HepG2 (cell line): ENCODE measurements around the gene ASL. TPM values are rescaled to one million over a fixed set of nuclear protein-coding genes. Genes with fewer than 3 reads are reported as not detected.
"Not testable (repeated sequence)": the region's sequence is repeated elsewhere in the genome, so short reads cannot be mapped to it uniquely, and the experiment has no call there.

ENCODE experiments used
- ATAC-seq: fragments of 200-7000 bp; cut with Tn5 transposase; 3 replicates; pipeline ENCODE4 v1.9.1; 2020; ENCODE audit warnings: mild to moderate bottlenecking, moderate library complexity
- BruUV-seq: library from RNA; stranded (reverse); fragments of 400-500 nt; replicated peaks from 2 replicates; lab custom pipeline; 2021; lab: Mats Ljungman, UMichigan
- CTCF ChIA-PET: fragments of 300-600 bp; formaldehyde crosslinking; extraction: SDS; loops from one replicate; lab custom pipeline; 2021; ENCODE audit warnings: low total read pairs, inconsistent platforms, low intra/inter-chr PET ratio; lab: Yijun Ruan, JAX
- POLR2A ChIA-PET: fragments of 350-600 bp; sonication (Branson Sonifier 250); formaldehyde crosslinking; loops from one replicate; lab custom pipeline; 2020; ENCODE audit warnings: antibody characterized with exemption, inconsistent platforms; lab: Yijun Ruan, JAX
- DNase-seq: peaks from one replicate; pipeline ENCODE4 v3.0.0-alpha.2; 2015; ENCODE audit warnings: low spot score
- FAIRE-seq: peaks from 3 replicates; lab custom pipeline; 2011; peaks lifted over from hg19 to GRCh38; lab: Jason Lieb, UNC
- H2AFZ ChIP-seq: one replicate; pipeline ENCODE4 v1.6.1; 2011; ENCODE audit warnings: low read length, inconsistent platforms
- H3K27ac ChIP-seq: fragments of 300-600 bp; 3 replicates; pipeline ENCODE4 v1.8.0; 2011; ENCODE audit warnings: mixed run types, mild to moderate bottlenecking, mixed read lengths, low read length, inconsistent platforms; ENCODE audit not compliant: insufficient read depth; ENCODE audit errors: extremely low read length
- H3K27me3 ChIP-seq, 2 experiments: fragments of 200-600 bp in 1 of 2; 2 replicates in 1 of 2; 3 replicates in 1 of 2; pipeline versions ENCODE4 v1.6.0 to v1.8.0; 2011; ENCODE audit warnings: low read length in 2 of 2, mild to moderate bottlenecking in 2 of 2, moderate library complexity in 2 of 2, inconsistent platforms in 1 of 2; ENCODE audit not compliant: insufficient read depth in 2 of 2, control insufficient read depth in 1 of 2
- H3K36me3 ChIP-seq, 2 experiments: fragments of 200-600 bp in 1 of 2; replicated peaks in 1 of 2; 2 replicates in 1 of 2; 3 replicates in 1 of 2; pipeline versions ENCODE4 v1.5.1 to v1.8.0; 2011; ENCODE audit warnings: low read length in 2 of 2, inconsistent platforms in 1 of 2; ENCODE audit not compliant: insufficient read depth in 2 of 2, control insufficient read depth in 1 of 2
- H3K4me1 ChIP-seq: 2 replicates; pipeline ENCODE4 v1.5.1; 2012; ENCODE audit warnings: low read length, inconsistent platforms; ENCODE audit not compliant: insufficient read depth
- H3K4me2 ChIP-seq: 2 replicates; pipeline ENCODE4 v1.6.0; 2011; ENCODE audit warnings: low read depth, low read length, inconsistent platforms
- H3K4me3 ChIP-seq, 3 experiments: fragments of 200-600 bp in 1 of 3; sonication (generic), shearing (Covaris generic) in 1 of 3; replicated peaks in 1 of 3; 2 replicates each; pipeline ENCODE4 v1.5.1; 2011 to 2016; ENCODE audit warnings: low read length in 3 of 3, inconsistent platforms in 2 of 3, low read depth in 2 of 3, mild to moderate bottlenecking in 2 of 3, control low read depth in 1 of 3, mixed read lengths in 1 of 3; ENCODE audit not compliant: insufficient read depth in 1 of 3
- H3K79me2 ChIP-seq: one replicate; pipeline ENCODE4 v1.6.1; 2011; ENCODE audit warnings: low read length, inconsistent platforms; ENCODE audit not compliant: insufficient read depth
- H3K9ac ChIP-seq: 2 replicates; pipeline ENCODE4 v1.6.0; 2011; ENCODE audit warnings: mild to moderate bottlenecking, low read depth, low read length, inconsistent platforms; ENCODE audit not compliant: insufficient read depth
- H3K9me3 ChIP-seq: 2 replicates; pipeline ENCODE4 v1.5.1; 2012; ENCODE audit warnings: mild to moderate bottlenecking, low read length
- H4K20me1 ChIP-seq: 2 replicates; pipeline ENCODE4 v1.6.0; 2011; ENCODE audit warnings: inconsistent platforms, mild to moderate bottlenecking, low read length, moderate library complexity; ENCODE audit not compliant: insufficient read depth
- PHF20 ChIP-seq: sonication (generic); formaldehyde crosslinking; IDR thresholded peaks from 2 replicates; pipeline ENCODE4 v1.5.0; 2020; ENCODE audit warnings: mild to moderate bottlenecking, missing genetic modification reagents
- SIN3B ChIP-seq: fragments of 150-350 bp; IDR thresholded peaks from 2 replicates; pipeline ENCODE4 v1.6.1; 2014; ENCODE audit warnings: low read length
- ZNF280D ChIP-seq: sonication (generic); formaldehyde crosslinking; IDR thresholded peaks from 2 replicates; pipeline ENCODE4 v1.5.1; 2020; ENCODE audit warnings: mild to moderate bottlenecking, missing genetic modification reagents
- ZNF781 ChIP-seq: sonication (generic); formaldehyde crosslinking; IDR thresholded peaks from 2 replicates; pipeline ENCODE4 v1.5.1; 2020; ENCODE audit warnings: borderline replicate concordance, mild to moderate bottlenecking, missing genetic modification reagents; ENCODE audit errors: not compliant biosample characterization
- ZNF83 ChIP-seq: sonication (generic); formaldehyde crosslinking; IDR thresholded peaks from 2 replicates; pipeline ENCODE4 v1.4.0; 2020; ENCODE audit warnings: missing genetic modification reagents, mild to moderate bottlenecking, borderline replicate concordance
- WGBS: methylation state at CpG from one replicate; pipeline ENCODE4 v1.1.6; 2017; ENCODE audit warnings: low lambda C conversion rate; 5-methylcytosine and 5-hydroxymethylcytosine counted together
- in situ Hi-C: cut with HindIII; loops from 2 replicates; pipeline ENCODE4 v1.10.0; 2017; ENCODE audit warnings: low pct_unique_long_range_greater_than_20kb; ENCODE audit not compliant: extremely low pct_ligation_motif_present
- intact Hi-C: fragments of 100-400 bp; cut with micrococcal nuclease; formaldehyde crosslinking; loops from one replicate; pipeline ENCODE4 v1.10.0; 2022; ENCODE audit not compliant: unreplicated experiment
- polyA plus RNA-seq, 8 experiments: library from polyadenylated mRNA; depleted of rRNA in 3 of 8; stranded (reverse) in 7 of 8; unstranded in 1 of 8; fragments of >200 nt; fragmentation: Illumina TruSeq in 4 of 8; extraction: Trizol in 4 of 8; gene quantifications; 2 replicates each; pipeline versions ENCODE4 v1.2.1 to v1.2.3, GENCODE V29; 2011 to 2016; ENCODE audit warnings: low read depth in 4 of 8, missing spikeins in 1 of 8, mixed read lengths in 1 of 8; ENCODE audit not compliant: insufficient read depth in 1 of 8
- total RNA-seq, 5 experiments: library from RNA; depleted of rRNA; stranded (reverse); fragments of >200 nt; fragmentation: Illumina TruSeq; extraction: Trizol; gene quantifications; 2 replicates each; pipeline ENCODE4 v1.2.3, GENCODE V29; 2016; ENCODE audit warnings: low read depth in 1 of 5

ASL gene
- total and polyA plus RNA-seq, 2 of the 13 experiments (the other 11 are each of a cell fraction or from before 2014, with no cell fraction given): 71.4 to 96.5 TPM

- TF ChIP-seq ZNF280D (CRISPR knock-in tag) (no peak), SIN3B (no peak), PHF20 (CRISPR knock-in tag) (peak; percentile 82), ZNF83 (CRISPR knock-in tag) (no peak), ZNF781 (CRISPR knock-in tag) (peak; percentile 94)
Measured at GRCh38 chr7:66114743-66115649, 39.4 kb downstream of the ASL start, which contains the start of gene CRCP (continued).

- peaks cover 61% of the 10 kb centered on the region for H3K79me2 ChIP-seq
- POLR2A ChIA-PET: interaction anchor here (2.8 kb wide), 1 partner anchor 377 kb away, joined by 11 read pairs; no protein-coding TSS in a partner anchor
- H4K20me1 ChIP-seq, H3K4me3 ChIP-seq, DNase-seq, FAIRE-seq, ATAC-seq, H3K27ac ChIP-seq, CTCF ChIA-PET, BruUV-seq, H3K9me3 ChIP-seq, H3K9ac ChIP-seq, intact Hi-C loops, in situ Hi-C loops, H2AFZ ChIP-seq, H3K27me3 ChIP-seq: not testable (repeated sequence)
- peak overlapping the region; percentile 90; the same call in 1 of the 2 replicates for H3K4me2 ChIP-seq
- 97% methylated on average over 12 of the region's 12 CpGs for WGBS
- H3K36me3 ChIP-seq: peaks cover 0 to 16% of the 10 kb centered on the region in 2 experiments; a peak in 1 of 5 replicates
- peaks cover 67% of the 10 kb centered on the region for H3K4me1 ChIP-seq
Measured at GRCh38 chr7:66116680-66117420, 41.2 kb downstream of the ASL start.
